Measurements from ENCODE around the gene TMEM51.

TMEM51 gene

GRCh38 chr1:15128520-15129313 is 24.8 kb upstream of the TMEM51 start:
- DNase-seq: peak; percentile 86

- DNase-seq: no peak
Observed at GRCh38 chr1:15129944-15130343, 23.6 kb upstream of the TMEM51 start.

- no peak for DNase-seq
Observed at GRCh38 chr1:15130607-15131006, 22.9 kb upstream of the TMEM51 start.

- no peak for DNase-seq
Observed at GRCh38 chr1:15132965-15133364, 20.6 kb upstream of the TMEM51 start.

DNA sequence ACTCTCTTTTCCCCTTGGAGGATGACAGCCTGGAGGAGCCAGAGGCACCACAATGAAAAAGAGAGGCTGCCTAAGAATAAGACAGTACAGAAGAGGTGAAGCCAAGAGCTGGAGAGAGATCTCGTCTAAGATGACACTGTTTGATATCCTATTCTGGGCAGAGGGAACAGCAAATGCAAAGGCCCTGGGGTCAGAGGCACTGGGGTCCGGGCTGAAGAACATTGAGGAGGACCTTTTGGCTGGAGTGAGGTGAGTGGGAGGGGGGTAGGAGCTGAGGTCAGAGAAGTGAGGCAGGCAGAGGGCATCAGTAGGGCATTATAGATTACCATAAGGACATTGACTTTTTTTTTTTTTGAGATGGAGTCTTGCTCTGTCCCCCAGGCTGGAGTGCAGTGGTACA is 19.3 kb upstream of the TMEM51 start:
- DNase-seq: no peak

- DNase-seq: peak; percentile 34
Observed at GRCh38 chr1:15135604-15136003, 17.9 kb upstream of the TMEM51 start.

GRCh38 chr1:15137809-15138208 is 15.7 kb upstream of the TMEM51 start:
- no peak for DNase-seq

- no peak for DNase-seq
Observed at GRCh38 chr1:15139654-15140350, 13.7 kb upstream of the TMEM51 start.

GRCh38 chr1:15141935-15142539 is 11.5 kb upstream of the TMEM51 start:
- peak; percentile 81 for DNase-seq

- DNase-seq: no peak
Observed at GRCh38 chr1:15145327-15145726, 8.2 kb upstream of the TMEM51 start.

- no peak for DNase-seq
Observed at GRCh38 chr1:15146142-15146680, 7.3 kb upstream of the TMEM51 start.

GRCh38 chr1:15146971-15147376 is 6.6 kb upstream of the TMEM51 start:
- no peak for DNase-seq

- no peak for DNase-seq
Observed at GRCh38 chr1:15148004-15148403, 5.5 kb upstream of the TMEM51 start.

DNA sequence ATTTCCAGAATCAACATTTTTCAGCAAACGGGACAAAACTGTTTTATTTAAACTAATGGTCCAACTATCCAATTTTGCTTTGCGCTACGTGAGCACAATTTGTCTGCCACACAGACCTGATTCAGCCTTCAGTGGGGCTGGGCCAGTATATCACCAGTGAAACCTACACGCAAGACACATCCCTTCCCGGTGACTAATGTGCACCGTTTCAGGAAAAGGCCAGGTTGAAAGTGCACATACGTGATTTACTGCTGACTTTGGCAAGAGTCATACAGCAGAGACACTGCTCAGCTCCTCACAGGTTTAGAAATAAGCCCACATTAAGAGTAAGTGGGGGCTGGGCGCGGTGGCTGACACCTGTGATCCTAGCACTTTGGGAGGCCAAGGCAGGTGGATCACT is 5.1 kb upstream of the TMEM51 start:
- no peak for DNase-seq

GRCh38 chr1:15148941-15149340 is 4.6 kb upstream of the TMEM51 start:
- DNase-seq: no peak

- no peak for DNase-seq
Observed at GRCh38 chr1:15150376-15150775, 3.2 kb upstream of the TMEM51 start.

GRCh38 chr1:15151377-15151806 is 2.2 kb upstream of the TMEM51 start:
- no peak for DNase-seq

GRCh38 chr1:15151871-15152270 is 1.7 kb upstream of the TMEM51 start:
- DNase-seq: no peak

DNA sequence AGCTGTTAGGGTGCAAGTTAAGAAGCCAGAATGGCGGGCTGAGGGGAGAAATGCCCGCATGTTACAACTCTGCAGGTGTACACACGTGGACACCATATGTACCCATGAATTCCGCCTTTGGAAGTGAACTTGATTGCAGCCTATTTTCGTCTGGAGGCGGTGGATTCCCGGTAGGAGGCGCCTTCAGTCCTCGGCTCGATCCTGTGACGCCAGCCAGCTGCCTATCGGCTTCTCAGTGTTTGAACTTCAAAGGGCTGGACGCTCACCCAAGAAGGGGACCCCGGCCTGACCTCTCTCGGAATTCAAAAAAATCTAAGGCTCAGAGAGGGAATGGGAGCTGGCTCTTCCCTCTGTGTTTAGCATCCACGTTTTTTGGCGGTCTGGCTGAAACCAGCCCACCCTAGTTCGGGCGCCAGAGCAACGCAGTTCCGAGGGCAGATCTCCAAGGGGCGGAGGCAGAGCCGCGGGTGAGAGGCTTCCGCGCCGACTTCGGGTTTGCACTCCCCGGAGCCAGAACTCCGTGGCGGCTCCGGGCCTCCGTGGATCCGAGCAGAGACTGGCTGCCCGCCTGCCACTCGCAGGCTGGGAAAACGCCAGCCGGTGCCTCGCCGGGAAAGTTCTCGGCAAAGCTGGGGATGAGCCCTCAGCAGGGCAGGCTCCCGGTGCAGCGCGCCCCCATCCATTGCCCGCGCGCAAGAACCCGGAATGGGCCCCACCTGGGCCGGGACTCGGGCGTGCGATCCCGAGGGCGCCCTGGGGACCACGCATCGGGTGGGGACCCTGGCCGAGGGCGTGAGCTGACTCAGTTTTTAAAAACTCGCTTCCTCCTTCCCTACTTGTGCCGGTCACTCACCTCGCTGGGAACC is 996 bp upstream of the TMEM51 start:
- peak; percentile 79 for DNase-seq

DNA sequence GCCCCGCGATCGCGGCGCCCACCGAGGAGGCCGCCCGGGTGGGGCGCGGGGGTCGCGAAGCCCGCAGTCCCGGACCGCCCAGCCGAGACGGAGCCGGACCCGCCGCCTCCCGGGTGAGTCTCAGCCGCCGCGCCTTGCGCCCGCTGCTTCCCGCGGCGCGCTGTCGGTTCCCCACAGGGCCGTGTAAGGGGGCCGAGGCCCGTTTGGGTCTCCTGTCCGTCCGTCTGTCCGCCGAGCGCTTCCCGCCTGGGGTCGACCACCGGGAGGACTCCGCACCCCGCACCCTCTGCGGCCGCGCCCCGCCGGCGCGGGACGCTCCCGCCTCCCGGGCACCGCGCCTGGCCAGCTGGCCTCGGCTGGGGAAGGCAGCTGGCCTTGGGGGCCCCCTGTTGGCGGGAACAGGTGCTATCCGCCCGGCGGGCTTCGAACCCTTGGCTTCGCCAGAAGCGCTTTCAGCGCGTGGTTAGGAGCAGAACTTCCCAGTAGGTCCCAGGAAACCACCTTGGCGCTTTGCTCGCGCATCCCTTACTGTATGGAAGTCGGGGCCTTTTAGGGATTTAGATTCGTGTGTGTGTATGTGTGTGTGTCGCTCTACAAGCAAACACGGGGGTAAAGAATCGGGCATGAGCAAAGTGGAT is 414 bp downstream of the TMEM51 start:
- peak; percentile 74 for DNase-seq

DNA sequence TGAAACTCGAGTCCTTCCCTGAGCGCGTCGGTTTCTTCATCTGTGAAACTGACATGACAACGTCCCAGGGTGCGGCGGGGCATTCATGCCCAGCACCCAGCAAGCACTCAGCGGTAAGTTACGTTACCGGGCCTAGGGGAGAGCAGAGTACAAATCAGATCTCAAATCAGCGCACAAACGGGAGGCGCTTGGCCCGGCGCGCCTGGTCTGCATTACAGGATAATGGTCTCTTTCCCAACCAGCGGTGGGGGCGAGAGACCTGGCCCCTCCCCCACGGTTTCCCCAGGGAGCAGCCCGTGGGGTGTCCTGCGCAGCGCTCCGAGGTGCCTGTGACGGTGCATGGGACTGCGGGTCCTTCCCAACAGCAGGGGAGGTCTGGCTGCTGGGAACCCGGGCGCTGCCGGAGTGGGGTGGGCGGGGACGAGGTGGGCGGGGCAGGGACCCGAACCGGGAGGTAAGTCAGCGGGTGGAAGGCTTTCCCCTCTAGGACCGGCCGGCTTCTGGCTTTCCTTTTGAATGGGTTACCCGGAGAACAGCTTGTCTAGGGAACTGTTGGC is 1.0 kb downstream of the TMEM51 start:
- peak; percentile 40 for DNase-seq

- DNase-seq: no peak
Observed at GRCh38 chr1:15155191-15155590, 1.6 kb downstream of the TMEM51 start.

All from hematopoietic multipotent progenitor cell treated with erythropoietin and hydrocortisone succinate and interleukin-3 and kit ligand, for 4 days (in vitro differentiated cells).